Measurements from ENCODE around the gene SCRN2. TPM values are rescaled to one million over a fixed set of nuclear protein-coding genes. Genes with fewer than 3 reads are reported as not detected.

SCRN2 gene
- total RNA-seq, 1 donor from 2014 or later = 29.8 TPM

- H3K9me3 ChIP-seq (ENCODE audit: low read depth) = no peaks in the 10 kb centered on the region
- H3K9ac ChIP-seq = peak overlapping the region; percentile 50
- Mint-ChIP-seq H3K36me3 (peaks cover 2% of the 10 kb centered on the region), H3K4me1 (peaks cover 12% of the 10 kb centered on the region), H3K9me3 (no peaks in the 10 kb centered on the region), H3K27ac (no peak overlapping the region), H3K27me3 (ENCODE audit: insufficient read depth, low read depth) (peaks cover 1% of the 10 kb centered on the region), H3K4me3 (peak overlapping the region; percentile 94)
- H3K4me1 ChIP-seq = peaks cover 5% of the 10 kb centered on the region
- TF ChIP-seq EZH2 (IDR thresholded peaks at IDR 0.05) (no peak), CTCF (IDR thresholded peaks at IDR 0.05) (no peak), EZH2phosphoT487 (IDR thresholded peaks at IDR 0.05) (no peak)
- H2AFZ ChIP-seq (replicated peaks) = no peak overlapping the region
- no peaks in the 10 kb centered on the region for H3K79me2 ChIP-seq (ENCODE audit: low read depth)
- no peak overlapping the region for H3K27ac ChIP-seq
- no peaks in the 10 kb centered on the region for H3F3A ChIP-seq (ENCODE audit: low read depth)
- H4K20me1 ChIP-seq (ENCODE audit: low read depth) = peaks cover 5% of the 10 kb centered on the region
- no peaks in the 10 kb centered on the region for H3K36me3 ChIP-seq
- no peak overlapping the region for H3K4me3 ChIP-seq
- no peak overlapping the region for H3K4me2 ChIP-seq
- no peak for DNase-seq (ENCODE audit: low spot score)
- no peaks in the 10 kb centered on the region for H3K27me3 ChIP-seq
Measured at GRCh38 chr17:47820033-47820789, 20.9 kb downstream of the SCRN2 start.

- no peak overlapping the region for H3K9ac ChIP-seq
- Mint-ChIP-seq H3K27me3 (ENCODE audit: insufficient read depth, low read depth) (peaks cover 2% of the 10 kb centered on the region), H3K27ac (no peak overlapping the region), H3K36me3 (peaks cover 2% of the 10 kb centered on the region), H3K4me3 (peak overlapping the region; percentile 48), H3K4me1 (peaks cover 12% of the 10 kb centered on the region), H3K9me3 (no peaks in the 10 kb centered on the region)
- no peaks in the 10 kb centered on the region for H3K9me3 ChIP-seq (ENCODE audit: low read depth)
- H3K27ac ChIP-seq = no peak overlapping the region
- no peaks in the 10 kb centered on the region for H3K27me3 ChIP-seq
- H4K20me1 ChIP-seq (ENCODE audit: low read depth) = peaks cover 5% of the 10 kb centered on the region
- DNase-seq (ENCODE audit: low spot score) = no peak
- no peak overlapping the region for H3K4me3 ChIP-seq
- no peak for TF ChIP-seq EZH2 (IDR thresholded peaks at IDR 0.05)
- TF ChIP-seq CTCF (IDR thresholded peaks at IDR 0.05) = no peak
- no peak for TF ChIP-seq EZH2phosphoT487 (IDR thresholded peaks at IDR 0.05)
- H3K4me2 ChIP-seq = no peak overlapping the region
- H3K79me2 ChIP-seq (ENCODE audit: low read depth) = no peaks in the 10 kb centered on the region
- H3F3A ChIP-seq (ENCODE audit: low read depth) = no peaks in the 10 kb centered on the region
- H3K36me3 ChIP-seq = no peaks in the 10 kb centered on the region
- H3K4me1 ChIP-seq = peaks cover 5% of the 10 kb centered on the region
- H2AFZ ChIP-seq (replicated peaks) = no peak overlapping the region
Measured at GRCh38 chr17:47819475-47819874, 21.6 kb downstream of the SCRN2 start.

- no peak overlapping the region for H3K9ac ChIP-seq
- H2AFZ ChIP-seq (replicated peaks) = no peak overlapping the region
- no peak overlapping the region for H3K4me3 Mint-ChIP-seq
- H3K9me3 Mint-ChIP-seq = no peaks in the 10 kb centered on the region
- H3K36me3 Mint-ChIP-seq = peaks cover 2% of the 10 kb centered on the region
- H3K27ac ChIP-seq = no peak overlapping the region
- no peak for DNase-seq (ENCODE audit: low spot score)
- H4K20me1 ChIP-seq (ENCODE audit: low read depth) = peaks cover 5% of the 10 kb centered on the region
- H3K9me3 ChIP-seq (ENCODE audit: low read depth) = no peaks in the 10 kb centered on the region
- peaks cover 12% of the 10 kb centered on the region for H3K4me1 Mint-ChIP-seq
- TF ChIP-seq CTCF (IDR thresholded peaks at IDR 0.05) = no peak
- TF ChIP-seq EZH2phosphoT487 (IDR thresholded peaks at IDR 0.05) = no peak
- TF ChIP-seq EZH2 (IDR thresholded peaks at IDR 0.05) = no peak
- peaks cover 2% of the 10 kb centered on the region for H3K27me3 Mint-ChIP-seq (ENCODE audit: insufficient read depth, low read depth)
- no peak overlapping the region for H3K27ac Mint-ChIP-seq
- no peaks in the 10 kb centered on the region for H3K36me3 ChIP-seq
- H3K27me3 ChIP-seq = no peaks in the 10 kb centered on the region
- H3K4me2 ChIP-seq = no peak overlapping the region
- H3K4me3 ChIP-seq = no peak overlapping the region
- H3K4me1 ChIP-seq = peaks cover 5% of the 10 kb centered on the region
- H3K79me2 ChIP-seq (ENCODE audit: low read depth) = no peaks in the 10 kb centered on the region
- no peaks in the 10 kb centered on the region for H3F3A ChIP-seq (ENCODE audit: low read depth)
Measured at GRCh38 chr17:47818002-47818695, 22.9 kb downstream of the SCRN2 start.
